ENCODE data around the gene PCBP4. TPM values are rescaled to one million over a fixed set of nuclear protein-coding genes. Genes with fewer than 3 reads are reported as not detected.

PCBP4 gene
- total RNA-seq, 1 donor from 2014 or later: 19.2 TPM

DNA sequence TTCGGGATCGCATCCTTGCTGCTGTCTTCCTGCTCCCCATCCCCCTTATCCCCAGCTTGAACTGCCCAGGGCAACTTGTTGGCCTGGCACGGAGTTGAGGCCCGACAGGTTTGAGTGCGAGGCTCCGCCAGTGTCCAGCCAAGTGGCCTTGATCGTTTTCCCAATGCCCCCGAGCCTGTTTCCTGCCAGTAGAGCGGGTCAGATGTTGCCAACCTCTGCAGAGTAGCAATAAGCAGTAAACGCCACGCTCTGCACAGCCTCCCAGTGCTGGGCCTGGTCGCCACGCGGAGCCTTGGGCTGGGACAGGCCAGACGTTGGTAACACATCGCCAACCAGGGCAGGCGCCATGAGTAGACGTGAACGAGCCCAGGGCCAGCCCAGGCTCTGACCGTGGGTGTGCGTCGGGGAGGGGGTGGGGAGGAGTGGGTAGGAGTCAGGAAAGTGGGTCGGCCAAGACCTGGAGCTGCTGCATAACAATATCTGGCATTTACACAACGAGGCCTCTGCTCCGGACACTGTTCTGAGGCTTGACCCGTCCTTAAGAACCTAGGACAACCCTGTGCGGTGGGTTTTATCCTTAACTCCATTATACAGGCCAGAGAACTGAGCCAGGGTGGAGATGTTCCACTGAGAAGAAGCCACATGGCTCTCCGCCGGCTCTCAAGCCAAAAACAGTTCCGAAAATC is 7.2 kb upstream of the PCBP4 start:
- DNase-seq (ENCODE audit: low read depth in 2 of 2): peak in 1 of 2 donors; percentile 23

DNA sequence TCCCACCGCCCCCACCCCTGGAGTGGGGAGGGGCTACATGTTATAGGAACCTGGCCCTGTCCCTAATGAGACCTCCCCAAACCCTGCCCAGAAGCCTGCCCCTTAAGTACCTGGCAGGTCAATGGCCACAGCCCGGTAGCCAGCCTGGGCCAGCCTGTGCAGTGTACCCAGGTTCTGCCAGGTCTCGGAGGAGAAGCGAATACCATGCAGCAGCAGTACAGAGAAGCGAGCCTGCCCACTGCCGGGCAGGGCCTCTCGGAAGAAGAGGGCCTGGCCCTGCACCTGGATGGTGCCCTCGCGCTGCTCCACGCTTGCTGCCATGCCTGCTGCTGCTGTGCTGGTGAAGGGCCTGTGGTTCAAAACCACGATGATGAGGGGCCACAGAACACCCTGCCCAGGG is 4.1 kb upstream of the PCBP4 start:
- no peak for DNase-seq (ENCODE audit: low read depth in 2 of 2)

DNA sequence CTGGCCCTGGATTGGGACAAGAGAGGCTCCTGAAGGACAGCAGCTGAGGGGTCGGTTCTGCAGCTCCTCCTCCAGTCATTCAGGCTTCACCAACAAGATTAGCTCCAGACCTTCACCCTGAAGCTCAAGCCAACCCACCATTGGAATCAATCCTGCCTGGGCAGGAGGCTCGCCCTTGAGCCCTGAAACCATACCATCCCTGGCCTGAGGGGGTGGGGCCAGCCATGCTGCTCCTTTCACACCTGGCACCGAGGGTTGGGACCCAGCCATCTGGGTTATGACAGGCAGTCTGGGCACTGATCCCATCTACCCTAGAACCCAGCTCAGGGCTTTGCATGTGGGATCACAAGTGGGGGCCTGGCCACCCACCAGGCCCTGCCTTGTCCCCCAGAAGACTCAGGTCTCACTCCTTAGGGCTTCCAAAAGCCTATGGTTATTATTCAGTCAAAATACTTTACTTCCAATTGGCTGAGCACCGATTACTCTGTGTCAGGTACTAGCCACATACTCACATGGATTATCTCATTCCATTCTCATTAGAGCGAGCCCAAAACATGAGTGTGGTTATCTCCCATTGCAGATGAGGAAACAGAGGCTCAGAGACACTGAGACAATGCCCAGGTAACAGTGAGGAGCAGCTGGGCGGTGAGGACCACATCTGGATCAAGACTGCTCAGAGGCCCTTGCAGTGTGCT is 3.5 kb upstream of the PCBP4 start:
- no peak for DNase-seq (ENCODE audit: low read depth in 2 of 2)

DNA sequence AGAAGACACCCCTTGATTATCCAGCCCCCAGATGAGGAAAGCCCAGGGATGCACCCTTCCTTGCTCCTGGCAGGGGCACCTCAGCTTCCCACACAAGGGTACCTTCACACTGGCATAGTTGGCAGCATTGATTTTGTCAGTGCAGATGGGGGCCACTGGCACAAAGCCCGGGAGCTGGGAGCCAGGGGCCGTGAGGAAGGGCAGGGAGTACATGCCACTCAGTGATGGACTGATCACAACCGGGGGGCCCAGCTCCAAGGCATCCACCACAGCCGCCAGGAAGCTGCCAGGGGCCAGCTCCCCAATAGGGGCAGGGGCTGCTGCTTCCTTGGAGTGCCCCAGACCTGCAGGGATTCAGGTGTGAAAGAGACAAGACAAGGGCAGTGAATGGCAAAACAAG is 2.6 kb upstream of the PCBP4 start:
- DNase-seq (ENCODE audit: low read depth in 2 of 2): no peak

DNA sequence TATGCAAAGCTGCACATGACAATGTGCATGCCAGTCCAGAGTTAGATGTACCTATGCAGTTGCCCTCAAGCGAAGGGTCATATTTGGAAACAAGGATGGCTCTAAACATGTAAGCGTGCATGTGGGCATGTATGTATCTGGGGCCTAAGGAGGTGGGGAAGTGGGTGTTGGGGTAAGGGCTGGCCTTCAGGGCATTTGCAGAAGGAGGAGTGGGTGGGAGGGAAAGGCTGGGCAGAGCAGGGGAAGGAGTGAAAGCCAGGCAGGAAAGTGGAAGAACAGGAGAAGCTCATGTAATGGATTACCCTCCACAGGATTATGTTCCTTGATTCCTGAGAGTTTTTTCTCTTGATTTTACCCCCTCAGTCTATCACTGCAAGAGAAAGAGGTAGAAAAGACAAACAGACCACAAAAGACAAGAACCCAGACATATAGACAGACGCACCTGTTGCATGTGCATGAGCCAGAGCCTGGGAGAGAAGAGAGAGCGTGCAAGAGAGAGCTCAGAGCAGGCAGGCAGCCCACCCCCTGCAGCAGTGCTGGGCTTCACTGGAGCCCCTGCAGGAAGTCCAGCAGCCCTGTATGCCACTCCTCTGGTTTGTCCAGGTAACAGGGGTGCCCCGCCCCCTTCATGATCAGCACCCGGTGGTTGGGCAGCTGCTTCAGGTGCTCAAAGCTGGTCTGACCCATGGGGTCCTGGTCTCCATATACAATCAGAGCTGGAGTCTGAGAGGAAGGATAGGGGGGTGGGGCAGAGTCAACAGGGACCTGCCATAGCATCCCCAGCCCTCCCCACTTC is 1.8 kb upstream of the PCBP4 start:
- no peak for DNase-seq (ENCODE audit: low read depth in 2 of 2)

DNA sequence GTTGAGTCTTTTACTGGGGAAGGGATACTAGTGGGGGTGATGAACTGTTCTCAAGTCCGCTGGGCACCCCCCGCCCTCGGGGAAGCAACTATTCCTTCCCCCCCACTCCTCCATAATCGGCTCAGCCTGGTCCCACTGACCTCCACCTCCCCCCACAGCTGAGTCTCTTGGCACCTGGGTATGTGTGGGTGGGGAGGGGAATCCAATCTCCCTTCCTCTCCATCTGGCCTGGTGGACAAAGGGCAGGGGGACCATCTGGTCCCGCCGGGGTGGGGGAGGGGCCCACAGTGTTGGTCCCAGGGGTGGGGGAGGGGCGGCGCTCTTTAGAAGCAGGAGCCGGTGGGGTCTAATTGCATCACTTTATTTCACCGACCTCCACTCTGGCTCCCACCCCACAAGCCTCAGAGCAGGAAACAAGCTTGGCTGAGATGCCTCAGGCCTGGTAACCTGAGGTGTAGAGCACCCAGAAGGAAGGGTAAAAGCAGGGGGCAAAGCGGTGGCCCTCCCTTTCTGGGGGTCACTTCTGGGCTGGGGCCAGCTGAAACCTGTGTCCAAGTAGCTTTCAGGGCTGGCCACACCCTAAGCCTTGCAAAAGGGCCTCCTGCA is 1.0 kb upstream of the PCBP4 start:
- DNase-seq (ENCODE audit: low read depth in 2 of 2): peak in 1 of 2 donors; percentile 26

DNA sequence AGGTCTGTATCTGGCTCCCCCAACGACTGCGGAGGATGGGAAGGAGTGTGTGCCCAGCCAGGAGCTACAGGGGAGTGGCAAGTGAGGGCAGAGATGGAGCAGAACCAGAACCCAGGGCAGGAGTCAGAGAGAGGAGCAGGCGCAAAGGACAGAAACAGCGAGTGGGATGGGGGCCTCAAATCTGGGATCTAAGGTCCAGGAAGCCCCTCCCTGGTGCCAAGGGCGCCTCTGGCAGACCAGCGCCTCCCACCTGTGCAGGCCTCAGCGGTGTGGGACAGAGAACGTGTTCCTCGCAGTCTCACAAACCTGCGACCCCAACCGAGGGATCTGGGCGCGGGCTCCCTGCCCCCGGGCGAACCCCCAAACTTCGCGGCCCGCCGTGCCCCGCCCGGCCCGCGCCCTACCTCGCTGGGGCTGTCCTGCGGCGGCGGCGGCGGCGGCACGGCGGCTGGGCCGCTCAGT is 301 bp downstream of the PCBP4 start:
- DNase-seq (ENCODE audit: low read depth in 2 of 2): no peak

DNA sequence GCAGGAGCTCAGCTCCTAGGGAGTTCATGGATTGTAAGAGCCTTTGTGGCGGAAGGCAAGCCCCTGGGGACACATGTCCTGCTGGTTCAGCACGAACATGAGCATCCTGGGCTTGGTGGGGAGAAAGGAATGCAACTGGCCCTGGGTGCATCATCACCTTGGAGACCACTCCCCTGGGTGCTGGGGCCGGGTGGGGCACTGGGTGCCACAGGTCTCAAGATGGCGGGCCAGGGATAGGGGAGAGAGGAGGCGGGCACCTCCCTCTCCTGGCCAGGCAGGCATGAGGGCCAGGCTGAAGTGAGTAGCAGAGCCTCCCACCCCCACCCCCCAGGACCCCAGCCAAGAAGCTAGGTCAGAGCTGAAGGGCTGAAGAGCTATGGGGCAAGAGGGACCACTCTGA is 768 bp downstream of the PCBP4 start:
- DNase-seq (ENCODE audit: low read depth in 2 of 2): no peak

DNA sequence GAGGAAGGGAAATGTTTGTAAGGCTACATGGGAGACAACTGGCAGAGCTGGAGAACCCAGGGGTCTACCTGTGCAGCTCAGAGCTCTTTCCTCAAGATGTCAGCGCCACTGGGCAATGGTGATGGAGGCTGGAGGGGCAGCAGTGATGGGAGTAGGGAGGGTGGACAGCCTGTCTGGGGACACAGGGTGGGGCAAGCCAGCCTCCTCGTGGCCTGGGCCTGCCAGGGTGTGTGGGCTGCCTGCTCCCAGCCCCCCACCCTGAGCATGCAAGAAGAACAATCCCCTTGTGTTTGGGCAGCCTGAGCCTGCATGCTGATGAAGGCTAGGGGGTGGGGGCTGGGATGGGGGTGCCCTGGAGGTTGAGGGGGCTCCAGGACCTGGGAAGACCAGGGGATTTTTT is 1.2 kb downstream of the PCBP4 start:
- no peak for DNase-seq (ENCODE audit: low read depth in 2 of 2)

DNA sequence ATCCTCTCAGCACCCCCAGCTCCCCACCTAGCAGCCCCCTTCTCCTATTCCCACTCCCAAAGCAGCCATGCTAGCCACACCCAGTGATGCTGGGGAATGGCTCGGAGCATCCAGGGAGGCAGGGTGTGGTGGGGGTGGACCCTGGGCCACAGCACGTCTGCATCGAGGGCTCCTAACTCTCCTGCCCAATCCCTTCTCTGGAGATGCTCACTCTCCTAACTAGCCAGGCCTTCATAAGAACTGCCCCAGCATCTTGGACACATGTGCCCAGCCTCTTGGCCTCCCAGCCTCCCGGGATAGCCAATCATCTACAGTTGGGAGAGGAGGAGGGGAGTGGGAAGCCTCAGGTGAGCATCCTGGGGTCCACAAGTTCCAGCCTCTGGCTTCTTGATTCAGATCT is 2.7 kb downstream of the PCBP4 start:
- no peak for DNase-seq (ENCODE audit: low read depth in 2 of 2)

DNA sequence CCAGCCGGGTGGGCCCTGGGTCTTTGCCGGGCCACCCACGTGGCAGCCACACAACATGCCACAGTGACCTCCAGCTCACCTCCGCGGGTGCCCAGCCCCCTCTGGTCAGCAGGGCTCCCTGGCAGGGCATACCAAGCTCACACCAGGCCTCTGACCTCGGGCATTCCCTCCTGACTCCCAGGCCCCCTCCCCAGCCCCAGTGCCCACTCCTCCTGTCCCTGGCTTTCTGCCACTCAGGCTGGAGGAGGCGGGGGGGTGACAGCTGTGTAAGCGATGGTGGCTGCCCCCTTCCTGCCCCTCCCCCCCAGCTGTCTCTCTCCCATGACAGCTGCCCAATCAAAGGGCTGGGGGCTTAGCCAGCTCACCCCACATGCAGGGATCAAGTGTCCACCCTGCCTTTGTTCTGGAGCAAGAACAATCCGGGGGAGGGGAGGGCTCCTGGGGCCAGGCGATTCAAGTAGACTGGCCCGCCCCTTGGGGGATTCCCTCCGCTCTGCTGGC is 3.3 kb downstream of the PCBP4 start:
- DNase-seq (ENCODE audit: low read depth in 2 of 2): no peak

DNA sequence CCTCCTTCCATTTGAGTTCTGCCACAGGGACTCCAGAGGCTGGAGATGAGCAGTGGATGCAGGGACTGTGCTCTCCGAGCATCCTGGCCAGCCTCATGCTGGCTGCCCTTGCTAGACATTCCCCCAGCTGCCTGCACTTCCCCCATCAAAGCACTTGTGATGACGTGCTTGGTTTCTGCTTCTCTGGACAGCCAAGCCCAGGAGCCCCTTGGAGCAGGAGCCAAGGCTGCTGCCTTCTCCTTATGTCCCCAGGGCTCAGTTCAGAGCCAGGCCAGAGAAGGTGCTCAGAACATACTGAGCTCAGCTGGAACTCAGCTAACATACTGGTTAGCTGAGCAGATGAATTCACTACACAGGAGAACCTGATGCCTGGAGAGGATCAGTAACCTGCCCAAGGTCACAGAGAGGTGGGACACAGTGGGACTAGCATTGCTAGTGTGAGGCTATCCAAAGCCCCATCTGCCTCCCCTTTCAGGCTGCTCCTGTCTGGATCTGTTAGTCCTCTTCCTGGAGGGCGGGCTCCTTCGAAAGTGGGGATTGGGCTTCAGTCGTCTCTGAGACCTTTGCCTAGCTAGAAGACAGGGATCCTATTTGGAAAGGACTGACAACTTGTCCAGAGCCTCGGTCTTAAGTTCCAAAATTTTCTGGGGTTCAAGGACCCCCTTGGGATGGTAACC is 4.3 kb downstream of the PCBP4 start:
- DNase-seq (ENCODE audit: low read depth in 2 of 2): no peak

DNA sequence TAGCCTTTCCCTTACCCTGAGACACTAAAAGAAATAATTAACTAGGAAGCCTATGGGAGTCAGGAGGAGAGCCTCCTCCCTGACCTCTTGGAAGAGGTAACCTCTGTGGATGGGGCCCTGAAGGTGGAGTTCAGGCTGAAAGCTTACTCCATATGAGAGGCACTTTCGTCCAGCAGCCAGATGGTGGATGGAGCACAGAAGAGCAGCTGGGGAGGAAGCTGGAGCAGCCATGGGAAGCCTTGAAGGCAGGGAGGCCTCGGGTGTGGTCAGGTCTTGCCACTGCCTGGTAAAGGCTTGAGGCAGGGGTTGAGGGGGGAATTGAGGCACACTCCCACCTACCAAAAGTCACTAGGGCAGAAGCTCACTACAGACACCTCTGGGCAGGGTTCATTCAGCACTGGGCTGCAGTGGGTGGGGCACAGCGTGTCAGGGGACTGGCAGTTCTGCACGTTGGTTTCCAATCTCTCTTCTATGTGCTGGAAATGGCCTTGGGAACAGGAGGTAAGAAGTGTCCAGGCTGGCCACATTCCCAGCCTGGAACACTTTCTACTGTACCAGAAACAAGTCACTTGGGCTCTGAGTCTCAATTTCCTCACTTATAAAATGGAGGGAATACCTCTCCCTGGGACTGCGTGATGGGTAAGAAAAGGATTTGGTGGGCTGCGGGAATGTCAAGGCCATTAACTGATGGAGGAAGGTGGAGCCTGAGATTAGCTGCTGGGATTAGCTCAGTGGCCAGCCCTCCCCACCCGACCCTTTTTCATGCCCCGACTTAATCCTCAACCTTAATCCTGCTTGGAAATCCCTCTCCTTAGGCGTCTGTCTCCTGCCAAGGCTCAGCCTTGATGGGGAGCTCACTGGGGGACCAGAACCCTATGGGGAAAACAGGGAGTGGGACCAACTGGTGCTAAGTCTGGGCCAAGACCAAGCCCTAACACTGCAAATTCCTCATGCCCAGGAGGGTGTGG is 5.4 kb downstream of the PCBP4 start:
- no peak for DNase-seq (ENCODE audit: low read depth in 2 of 2)

DNA sequence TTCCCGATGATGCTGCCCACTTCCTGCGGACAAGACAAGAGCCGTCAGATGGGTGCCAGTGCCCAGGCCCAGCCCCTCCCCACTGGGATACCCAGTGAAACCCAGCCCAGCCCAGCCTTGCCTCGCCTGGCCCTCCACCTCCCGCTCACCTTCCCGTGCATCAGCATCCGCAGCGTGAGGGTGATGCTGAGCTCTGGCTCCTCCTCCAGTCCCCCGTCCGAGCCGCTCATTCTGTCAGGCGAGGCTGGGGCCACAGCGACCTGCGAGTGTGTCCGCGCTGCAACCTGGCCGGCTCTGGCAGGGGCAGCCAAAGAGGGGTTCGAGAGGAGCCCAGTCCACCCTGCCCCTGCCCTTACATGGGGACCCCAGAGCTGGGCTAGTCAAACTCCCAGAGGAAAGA is 6.2 kb downstream of the PCBP4 start:
- no peak for DNase-seq (ENCODE audit: low read depth in 2 of 2)

DNA sequence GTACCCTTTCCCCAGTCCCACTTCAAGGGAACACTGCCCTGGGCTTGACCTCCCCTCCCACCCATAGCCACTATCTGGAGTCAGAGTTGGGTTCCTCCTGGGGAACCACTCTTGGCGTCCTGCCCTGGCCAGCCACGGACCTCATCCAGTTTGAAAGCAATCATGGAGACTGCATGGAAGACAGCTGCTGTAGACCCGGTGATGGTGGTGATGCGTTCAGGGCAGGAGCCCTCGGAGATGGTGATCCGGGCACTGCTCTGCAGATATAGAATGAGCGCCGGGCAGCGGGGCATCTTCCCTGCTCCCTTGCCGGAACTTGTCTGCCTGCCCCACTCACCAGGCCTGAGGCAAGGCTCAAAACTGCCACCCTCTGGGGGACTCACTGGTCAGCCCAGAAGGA is 6.9 kb downstream of the PCBP4 start:
- no peak for DNase-seq (ENCODE audit: low read depth in 2 of 2)

DNA sequence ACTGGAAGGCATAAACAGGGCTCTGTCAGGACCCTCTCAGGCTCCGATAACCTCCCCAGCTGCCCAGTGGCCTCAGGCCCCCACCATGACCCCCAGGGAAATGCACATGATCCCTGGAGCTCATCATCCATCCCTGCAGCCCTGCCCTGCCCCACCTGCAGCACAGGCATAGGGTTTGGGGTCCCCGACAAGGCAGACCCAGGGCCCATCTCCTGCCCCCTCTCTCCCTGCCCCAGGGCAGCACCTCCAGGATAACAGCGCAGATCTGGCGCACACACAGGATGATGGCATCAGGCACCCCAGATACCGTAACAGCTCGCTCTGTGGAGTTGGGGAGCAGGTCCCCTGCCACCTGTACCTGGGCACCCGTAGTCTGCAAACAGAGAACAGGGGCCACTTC is 7.6 kb downstream of the PCBP4 start:
- DNase-seq (ENCODE audit: low read depth in 2 of 2): no peak

DNA sequence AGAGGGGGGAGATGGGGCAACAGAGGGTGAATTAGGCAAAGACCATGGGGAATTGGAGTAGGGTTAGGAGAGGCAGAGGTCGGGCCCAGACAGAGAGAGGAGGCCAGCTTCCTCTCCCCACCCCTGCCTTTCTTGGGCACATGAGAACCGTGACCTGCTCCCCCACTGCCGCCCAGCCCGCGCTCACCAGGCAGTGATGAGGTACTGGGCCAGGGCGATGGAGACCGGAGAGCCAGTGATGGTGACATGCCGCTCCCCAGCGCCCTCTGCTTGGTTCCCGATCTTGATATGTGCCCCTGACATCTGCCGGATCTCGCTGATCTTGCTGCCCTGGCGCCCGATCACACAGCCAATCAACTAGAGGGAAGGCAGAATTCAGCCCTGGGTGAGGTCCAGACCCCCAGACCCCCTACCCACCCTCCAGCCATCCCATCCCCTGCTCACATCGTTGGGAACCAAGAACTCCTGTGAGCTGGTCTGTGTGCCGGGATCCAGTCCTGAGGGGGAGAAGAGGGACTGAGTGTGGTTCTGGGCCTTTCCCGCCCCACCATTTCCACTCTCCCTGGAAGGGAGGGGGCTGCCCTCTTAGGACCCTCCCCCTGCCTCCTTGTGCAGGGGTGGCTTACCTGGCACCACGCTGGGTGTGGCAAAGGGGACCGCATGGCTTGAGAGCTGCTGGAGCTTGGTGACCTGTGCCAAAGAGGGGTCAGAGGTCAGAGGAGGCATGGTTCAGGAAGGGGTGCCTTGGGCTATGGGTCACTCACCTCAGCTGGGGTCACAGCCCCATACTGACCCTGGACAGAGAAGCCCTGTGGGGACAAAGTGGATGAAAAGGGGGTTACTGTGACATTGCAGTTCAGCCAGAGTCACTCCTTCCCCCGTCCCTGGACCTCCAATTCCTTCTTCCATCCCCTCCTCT is 8.4 kb downstream of the PCBP4 start:
- no peak for DNase-seq (ENCODE audit: low read depth in 2 of 2)

DNA sequence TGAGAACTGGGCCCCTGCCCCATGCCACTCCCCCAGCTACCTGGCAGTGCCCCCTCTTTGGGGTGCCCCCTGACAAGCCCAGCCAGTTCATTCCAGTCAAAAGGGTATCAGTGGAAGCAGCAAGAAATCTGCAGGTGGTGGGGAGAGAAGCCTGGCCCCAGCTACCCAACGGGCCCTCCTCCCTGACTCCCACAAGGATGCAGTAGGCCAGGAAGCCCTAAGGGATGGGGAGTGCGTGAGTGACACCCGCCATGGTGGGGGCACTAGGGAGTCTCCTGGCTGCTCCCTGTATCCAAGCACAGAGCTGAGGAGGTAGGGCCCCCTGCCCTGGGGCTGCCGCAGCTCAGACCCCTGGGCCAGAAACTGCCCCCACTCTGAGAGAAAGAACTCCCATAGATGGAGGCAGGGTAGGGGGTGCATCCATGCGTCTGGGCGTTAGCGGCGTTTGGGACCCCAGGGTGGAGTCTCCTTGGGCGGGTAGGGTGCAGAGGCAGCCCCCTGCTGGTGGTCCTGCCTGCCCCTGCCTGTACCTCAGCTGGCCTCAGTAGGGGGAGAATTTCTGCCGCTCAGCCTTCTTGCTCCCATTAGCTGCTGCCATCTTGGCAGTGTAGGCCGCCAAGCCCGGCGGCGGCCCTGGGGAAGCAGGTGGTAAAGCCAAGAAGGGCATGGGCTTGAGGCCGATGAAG is 9.6 kb downstream of the PCBP4 start:
- no peak for DNase-seq (ENCODE audit: low read depth in 2 of 2)

All from lung microvascular endothelial cell (primary cell).